Measurements from ENCODE around the gene CNOT1. TPM values are rescaled to one million over a fixed set of nuclear protein-coding genes. Genes with fewer than 3 reads are reported as not detected.
A peak's percentile ranks its signal among the peaks of the same experiment; 100 is the strongest.
"Not testable (repeated sequence)": the region's sequence is repeated elsewhere in the genome, so short reads cannot be mapped to it uniquely, and the experiment has no call there.

The CNOT1 gene
- total RNA-seq, 1 donor = 133 TPM

GRCh38 chr16:58494981-58495520 lies 134.6 kb downstream of the CNOT1 start:
- H3K4me3 ChIP-seq (ENCODE audit: low read depth, low read length) = no peak overlapping the region
- peak; percentile 93 for DNase-seq (ENCODE audit: low read depth)
- TF ChIP-seq CTCF (IDR thresholded peaks at IDR 0.05; ENCODE audit: insufficient read depth, low read depth, low read length) = peak; percentile 63

- no peak for DNase-seq (ENCODE audit: low read depth)
- no peak overlapping the region for H3K4me3 ChIP-seq (ENCODE audit: low read depth, low read length)
- TF ChIP-seq CTCF (IDR thresholded peaks at IDR 0.05; ENCODE audit: insufficient read depth, low read depth, low read length) = no peak
Observed at GRCh38 chr16:58493756-58494431, 135.7 kb downstream of the CNOT1 start.

- no peak for TF ChIP-seq CTCF (IDR thresholded peaks at IDR 0.05; ENCODE audit: insufficient read depth, low read depth, low read length)
Observed at GRCh38 chr16:58492735-58493134, 136.9 kb downstream of the CNOT1 start.

GRCh38 chr16:58492066-58492465 lies 137.6 kb downstream of the CNOT1 start:
- TF ChIP-seq CTCF (IDR thresholded peaks at IDR 0.05; ENCODE audit: insufficient read depth, low read depth, low read length) = no peak
- no peak overlapping the region for H3K4me3 ChIP-seq (ENCODE audit: low read depth, low read length)
- DNase-seq (ENCODE audit: low read depth) = no peak

More at GRCh38 chr16:58492735-58493134, 136.9 kb downstream of the CNOT1 start:
- DNase-seq (ENCODE audit: low read depth) = no peak
- no peak overlapping the region for H3K4me3 ChIP-seq (ENCODE audit: low read depth, low read length)

- not testable (repeated sequence) for DNase-seq (ENCODE audit: low read depth); H3K4me3 ChIP-seq (ENCODE audit: low read depth, low read length)
Observed at GRCh38 chr16:58490539-58490938, 139.1 kb downstream of the CNOT1 start.

- H3K4me3 ChIP-seq (ENCODE audit: low read depth, low read length) = no peak overlapping the region
- no peak for DNase-seq (ENCODE audit: low read depth)
- no peak for TF ChIP-seq CTCF (IDR thresholded peaks at IDR 0.05; ENCODE audit: insufficient read depth, low read depth, low read length)
Observed at GRCh38 chr16:58490065-58490464, 139.6 kb downstream of the CNOT1 start.

- TF ChIP-seq CTCF (IDR thresholded peaks at IDR 0.05; ENCODE audit: insufficient read depth, low read depth, low read length) = no peak
- no peak for DNase-seq (ENCODE audit: low read depth)
- H3K4me3 ChIP-seq (ENCODE audit: low read depth, low read length) = no peak overlapping the region
Observed at GRCh38 chr16:58488531-58488930, 141.1 kb downstream of the CNOT1 start.
